CD4-positive, alpha-beta memory T cell (primary cell): ENCODE data around the gene WDR20. TPM values are rescaled to one million over a fixed set of nuclear protein-coding genes. Genes with fewer than 3 reads are reported as not detected.

Source experiments
- CTCF ChIA-PET: fragments of 350-600 bp; sonication (Branson Sonifier 250); formaldehyde crosslinking; loops from one replicate; lab custom pipeline; 2021; ENCODE audit warnings: inconsistent platforms; ENCODE audit not compliant: partially characterized antibody; lab: Charles Lee
- POLR2A ChIA-PET: fragments of 350-600 bp; sonication (Branson Sonifier 250); formaldehyde crosslinking; loops from one replicate; lab custom pipeline; 2021; ENCODE audit not compliant: partially characterized antibody; lab: Charles Lee
- DNase-seq, 5 donors: peaks; one replicate each; pipeline versions ENCODE4 v3.0.0 to v3.0.0-alpha.2; 2020 to 2022; ENCODE audit warnings: mixed read lengths in 1 of 5
- H3K27ac ChIP-seq: one replicate; pipeline ENCODE4 v1.7.0; 2013; ENCODE audit warnings: low read depth, low read length
- H3K27me3 ChIP-seq: 2 replicates; pipeline ENCODE4 v1.7.0; 2013; ENCODE audit warnings: mild to moderate bottlenecking, low read length, moderate library complexity; ENCODE audit not compliant: insufficient read depth
- H3K36me3 ChIP-seq: 2 replicates; pipeline ENCODE4 v1.7.0; 2013; ENCODE audit warnings: mild to moderate bottlenecking, low read length, moderate library complexity; ENCODE audit not compliant: insufficient read depth
- H3K4me1 ChIP-seq: 2 replicates; pipeline ENCODE4 v1.7.0; 2013; ENCODE audit warnings: mild to moderate bottlenecking, low read length, moderate library complexity; ENCODE audit not compliant: insufficient read depth
- H3K4me3 ChIP-seq, 2 donors: one replicate each; pipeline ENCODE4 v1.7.0; 2013; ENCODE audit warnings: low read length in 2 of 2, mild to moderate bottlenecking in 1 of 2
- H3K9me3 ChIP-seq, 2 donors: one replicate each; pipeline ENCODE4 v1.7.0; 2013; ENCODE audit warnings: low read length in 2 of 2, control low read depth in 1 of 2; ENCODE audit not compliant: control insufficient read depth in 1 of 2
- H3K27ac Mint-ChIP-seq, 7 donors: one replicate each; pipeline ENCODE4 v1.8.0; 2020 to 2021; ENCODE audit warnings: mixed read lengths in 7 of 7, mild to moderate bottlenecking in 6 of 7, inconsistent platforms in 3 of 7, moderate library complexity in 3 of 7
- H3K27me3 Mint-ChIP-seq, 2 donors: one replicate each; pipeline ENCODE4 v1.8.0; 2020 to 2021; ENCODE audit warnings: mixed read lengths in 2 of 2
- H3K36me3 Mint-ChIP-seq, 2 donors: one replicate each; pipeline ENCODE4 v1.8.0; 2020 to 2021; ENCODE audit warnings: mixed read lengths in 2 of 2, inconsistent platforms in 1 of 2, mild to moderate bottlenecking in 1 of 2
- H3K4me1 Mint-ChIP-seq, 4 donors: one replicate each; pipeline ENCODE4 v1.8.0; 2020 to 2021; ENCODE audit warnings: mixed read lengths in 4 of 4, mild to moderate bottlenecking in 1 of 4
- H3K4me3 Mint-ChIP-seq, 8 donors: one replicate each; pipeline ENCODE4 v1.8.0; 2020 to 2021; ENCODE audit warnings: mixed read lengths in 8 of 8, mild to moderate bottlenecking in 7 of 8, moderate library complexity in 6 of 8, inconsistent platforms in 3 of 8
- H3K9me3 Mint-ChIP-seq, 8 donors: one replicate each; pipeline ENCODE4 v1.8.0; 2020 to 2021; ENCODE audit warnings: mixed read lengths in 8 of 8, mild to moderate bottlenecking in 5 of 8, inconsistent platforms in 3 of 8, moderate library complexity in 1 of 8
- intact Hi-C: fragments of 100-400 bp; cut with micrococcal nuclease; formaldehyde crosslinking; loops from one replicate; pipeline ENCODE4 v1.15.1; 2023
- polyA plus RNA-seq, 2 donors: library from polyadenylated mRNA; unstranded; fragments of 300-500 nt; fragmentation: Illumina TruSeq; gene quantifications; one replicate each; pipeline ENCODE4 v1.2.3, GENCODE V29; 2021
- total RNA-seq, 2 experiments: library from RNA; stranded (reverse); gene quantifications; one replicate each; pipeline ENCODE4 v1.2.3, GENCODE V29; 2021

The WDR20 gene
- total and polyA plus RNA-seq, 4 experiments from 2014 or later = 18.8 to 57.9 (median 39.6) TPM

- intact Hi-C loops = no loop called here
- POLR2A ChIA-PET = no interaction called here
- Histone ChIP-seq H3K4me3 (no peak overlapping the region), H3K27me3 (no peaks in the 10 kb centered on the region), H3K36me3 (peaks cover 34% of the 10 kb centered on the region), H3K9me3 (no peaks in the 10 kb centered on the region), H3K4me1 (peaks cover 33% of the 10 kb centered on the region), H3K27ac (no peak overlapping the region)
- Mint-ChIP-seq H3K36me3 (peaks cover 46 to 64% of the 10 kb centered on the region in 2 donors), H3K27ac (peak overlapping the region; percentile 60 to 93 (median 86)), H3K9me3 (peaks cover 0 to 4% (median 0%) of the 10 kb centered on the region in 8 donors), H3K4me1 (peaks cover 39 to 61% (median 53%) of the 10 kb centered on the region in 4 donors), H3K27me3 (no peaks in the 10 kb centered on the region), H3K4me3 (peak overlapping the region; percentile 27 to 84 (median 50))
- DNase-seq = peak in 1 of 5 donors; percentile 26
- CTCF ChIA-PET = interaction anchor here (1.1 kb wide), 1 partner anchor 35 kb away, joined by 3 read pairs; no protein-coding TSS in a partner anchor
These were observed 61.6 kb downstream of the WDR20 start for GRCh38 chr14:102201353-102201738.

- H3K36me3 Mint-ChIP-seq = peaks cover 46 to 64% of the 10 kb centered on the region in 2 donors
- peak overlapping the region in 5 of 8 donors; percentile 45 to 84 (median 47) for H3K4me3 Mint-ChIP-seq
- H3K36me3 ChIP-seq = peaks cover 36% of the 10 kb centered on the region
- peaks cover 38 to 58% (median 51%) of the 10 kb centered on the region in 4 donors for H3K4me1 Mint-ChIP-seq
- H3K9me3 Mint-ChIP-seq = peaks cover 0 to 4% (median 0%) of the 10 kb centered on the region in 8 donors
- H3K27me3 ChIP-seq = no peaks in the 10 kb centered on the region
- no peaks in the 10 kb centered on the region for H3K27me3 Mint-ChIP-seq
- ChIA-PET CTCF (no interaction called here), POLR2A (no interaction called here)
- intact Hi-C loops = no loop called here
- no peak overlapping the region for H3K27ac ChIP-seq
- H3K4me3 ChIP-seq = no peak overlapping the region
- peaks cover 33% of the 10 kb centered on the region for H3K4me1 ChIP-seq
- no peaks in the 10 kb centered on the region for H3K9me3 ChIP-seq
- no peak for DNase-seq
- H3K27ac Mint-ChIP-seq = peak overlapping the region; percentile 22 to 93 (median 80)
These were observed 62.1 kb downstream of the WDR20 start for GRCh38 chr14:102201776-102202175.

- Mint-ChIP-seq H3K36me3 (peaks cover 41 to 63% of the 10 kb centered on the region in 2 donors), H3K27me3 (no peaks in the 10 kb centered on the region), H3K27ac (no peak overlapping the region), H3K4me3 (no peak overlapping the region), H3K9me3 (peaks cover 0 to 4% (median 0%) of the 10 kb centered on the region in 8 donors), H3K4me1 (peaks cover 31 to 52% (median 43%) of the 10 kb centered on the region in 4 donors)
- POLR2A ChIA-PET = no interaction called here
- CTCF ChIA-PET = no interaction called here
- Histone ChIP-seq H3K9me3 (no peaks in the 10 kb centered on the region), H3K4me3 (no peak overlapping the region), H3K4me1 (peaks cover 33% of the 10 kb centered on the region), H3K36me3 (peaks cover 27% of the 10 kb centered on the region), H3K27ac (no peak overlapping the region), H3K27me3 (no peaks in the 10 kb centered on the region)
- no peak for DNase-seq
- intact Hi-C loops = no loop called here
These were observed 63.2 kb downstream of the WDR20 start for GRCh38 chr14:102202944-102203343.

GRCh38 chr14:102203382-102203781 is 63.7 kb downstream of the WDR20 start:
- Mint-ChIP-seq H3K27ac (no peak overlapping the region), H3K4me1 (peaks cover 30 to 50% (median 41%) of the 10 kb centered on the region in 4 donors), H3K9me3 (peaks cover 0 to 4% (median 0%) of the 10 kb centered on the region in 8 donors), H3K27me3 (no peaks in the 10 kb centered on the region), H3K4me3 (no peak overlapping the region), H3K36me3 (peaks cover 40 to 63% of the 10 kb centered on the region in 2 donors)
- intact Hi-C loops = no loop called here
- H3K9me3 ChIP-seq = no peaks in the 10 kb centered on the region
- DNase-seq = no peak
- ChIA-PET POLR2A (no interaction called here), CTCF (no interaction called here)
- H3K4me3 ChIP-seq = no peak overlapping the region
- no peak overlapping the region for H3K27ac ChIP-seq
- H3K4me1 ChIP-seq = peaks cover 33% of the 10 kb centered on the region
- H3K36me3 ChIP-seq = peaks cover 29% of the 10 kb centered on the region
- H3K27me3 ChIP-seq = no peaks in the 10 kb centered on the region

GRCh38 chr14:102205560-102205959 is 65.9 kb downstream of the WDR20 start:
- Mint-ChIP-seq H3K9me3 (peaks cover 0 to 4% (median 0%) of the 10 kb centered on the region in 8 donors), H3K36me3 (peaks cover 45 to 65% of the 10 kb centered on the region in 2 donors), H3K27ac (peak overlapping the region in 1 of 7 donors; percentile 3), H3K4me3 (no peak overlapping the region), H3K27me3 (no peaks in the 10 kb centered on the region), H3K4me1 (peaks cover 12 to 33% (median 20%) of the 10 kb centered on the region in 4 donors)
- POLR2A ChIA-PET = interaction anchor here (1.4 kb wide), 1 partner anchor 10 kb away, joined by 4 read pairs; no protein-coding TSS in a partner anchor
- Histone ChIP-seq H3K4me3 (no peak overlapping the region), H3K36me3 (peaks cover 35% of the 10 kb centered on the region), H3K9me3 (no peaks in the 10 kb centered on the region), H3K27me3 (no peaks in the 10 kb centered on the region), H3K4me1 (peaks cover 16% of the 10 kb centered on the region), H3K27ac (no peak overlapping the region)
- CTCF ChIA-PET = no interaction called here
- DNase-seq = no peak
- intact Hi-C loops = no loop called here

GRCh38 chr14:102206918-102207317 is 67.2 kb downstream of the WDR20 start:
- POLR2A ChIA-PET = interaction anchor here (1.4 kb wide), 1 partner anchor 8 kb away, joined by 4 read pairs; no protein-coding TSS in a partner anchor
- Mint-ChIP-seq H3K36me3 (peaks cover 45 to 69% of the 10 kb centered on the region in 2 donors), H3K27ac (peak overlapping the region in 1 of 7 donors; percentile 29)

GRCh38 chr14:102207831-102208365 is 68.2 kb downstream of the WDR20 start:
- Mint-ChIP-seq H3K27me3 (no peaks in the 10 kb centered on the region), H3K4me1 (peaks cover 3 to 17% (median 5%) of the 10 kb centered on the region in 4 donors), H3K4me3 (no peak overlapping the region), H3K27ac (no peak overlapping the region), H3K36me3 (peaks cover 45 to 70% of the 10 kb centered on the region in 2 donors), H3K9me3 (no peaks in the 10 kb centered on the region)
- ChIA-PET POLR2A (no interaction called here), CTCF (no interaction called here)
- Histone ChIP-seq H3K4me1 (no peaks in the 10 kb centered on the region), H3K4me3 (no peak overlapping the region), H3K9me3 (no peaks in the 10 kb centered on the region), H3K27me3 (no peaks in the 10 kb centered on the region), H3K36me3 (peaks cover 44% of the 10 kb centered on the region), H3K27ac (no peak overlapping the region)
- DNase-seq = no peak
- intact Hi-C loops = no loop called here

More at GRCh38 chr14:102206918-102207317, 67.2 kb downstream of the WDR20 start:
- Mint-ChIP-seq H3K4me3 (no peak overlapping the region), H3K4me1 (peaks cover 3 to 19% (median 7%) of the 10 kb centered on the region in 4 donors), H3K27me3 (no peaks in the 10 kb centered on the region), H3K9me3 (no peaks in the 10 kb centered on the region)
- Histone ChIP-seq H3K9me3 (no peaks in the 10 kb centered on the region), H3K4me1 (peaks cover 2% of the 10 kb centered on the region), H3K4me3 (no peak overlapping the region), H3K27ac (no peak overlapping the region), H3K36me3 (peaks cover 42% of the 10 kb centered on the region), H3K27me3 (no peaks in the 10 kb centered on the region)
- CTCF ChIA-PET = no interaction called here
- DNase-seq = no peak
- intact Hi-C loops = no loop called here
